ENCODE measurements around the gene KRTAP3-3.
"Not testable (repeated sequence)": the region's sequence is repeated elsewhere in the genome, so short reads cannot be mapped to it uniquely, and the experiment has no call there.

The KRTAP3-3 gene

GRCh38 chr17:40999563-40999962, 5.6 kb upstream of the KRTAP3-3 start, which contains the start of gene KRTAP3-2:
KRTAP3-2 (minus strand) TSS chr17:40999906; CDS start chr17:40999853, 53 bp downstream.
- H3K36me3 ChIP-seq (ENCODE audit: control insufficient read depth, insufficient read depth, low read length); H3K27ac ChIP-seq (ENCODE audit: low read depth, low read length); H3K27me3 ChIP-seq (ENCODE audit: control insufficient read depth, insufficient read depth, low read length); H3K9ac ChIP-seq (ENCODE audit: low read length); H3K4me3 ChIP-seq (ENCODE audit: low read length); H3K4me1 ChIP-seq (ENCODE audit: control insufficient read depth, insufficient read depth, low read length): not testable (repeated sequence)

- Histone ChIP-seq H3K27ac (ENCODE audit: low read depth, low read length) (no peak overlapping the region), H3K4me1 (ENCODE audit: control insufficient read depth, insufficient read depth, low read length) (no peaks in the 10 kb centered on the region), H3K4me3 (ENCODE audit: low read length) (no peak overlapping the region), H3K9ac (ENCODE audit: low read length) (no peak overlapping the region), H3K36me3 (ENCODE audit: control insufficient read depth, insufficient read depth, low read length) (no peaks in the 10 kb centered on the region), H3K27me3 (ENCODE audit: control insufficient read depth, insufficient read depth, low read length) (no peaks in the 10 kb centered on the region)
These were observed 3.4 kb upstream of the KRTAP3-3 start for GRCh38 chr17:40997361-40997760.

GRCh38 chr17:40996829-40997228, 2.9 kb upstream of the KRTAP3-3 start:
- no peak overlapping the region for H3K9ac ChIP-seq (ENCODE audit: low read length)
- H3K4me3 ChIP-seq (ENCODE audit: low read length), result no peak overlapping the region
- no peak overlapping the region for H3K27ac ChIP-seq (ENCODE audit: low read depth, low read length)
- no peaks in the 10 kb centered on the region for H3K36me3 ChIP-seq (ENCODE audit: control insufficient read depth, insufficient read depth, low read length)
- H3K27me3 ChIP-seq (ENCODE audit: control insufficient read depth, insufficient read depth, low read length), result no peaks in the 10 kb centered on the region
- no peaks in the 10 kb centered on the region for H3K4me1 ChIP-seq (ENCODE audit: control insufficient read depth, insufficient read depth, low read length)

- no peak overlapping the region for H3K27ac ChIP-seq (ENCODE audit: low read depth, low read length)
- no peaks in the 10 kb centered on the region for H3K27me3 ChIP-seq (ENCODE audit: control insufficient read depth, insufficient read depth, low read length)
These were observed 1.2 kb upstream of the KRTAP3-3 start for GRCh38 chr17:40995116-40995515.

GRCh38 chr17:40993084-40993483, 880 bp downstream of the KRTAP3-3 start:
- Histone ChIP-seq H3K4me1 (ENCODE audit: control insufficient read depth, insufficient read depth, low read length) (no peaks in the 10 kb centered on the region), H3K9ac (ENCODE audit: low read length) (no peak overlapping the region), H3K4me3 (ENCODE audit: low read length) (no peak overlapping the region), H3K27me3 (ENCODE audit: control insufficient read depth, insufficient read depth, low read length) (no peaks in the 10 kb centered on the region), H3K36me3 (ENCODE audit: control insufficient read depth, insufficient read depth, low read length) (no peaks in the 10 kb centered on the region), H3K27ac (ENCODE audit: low read depth, low read length) (no peak overlapping the region)

More at GRCh38 chr17:40995116-40995515, 1.2 kb upstream of the KRTAP3-3 start:
- Histone ChIP-seq H3K36me3 (ENCODE audit: control insufficient read depth, insufficient read depth, low read length) (no peaks in the 10 kb centered on the region), H3K4me1 (ENCODE audit: control insufficient read depth, insufficient read depth, low read length) (no peaks in the 10 kb centered on the region), H3K4me3 (ENCODE audit: low read length) (no peak overlapping the region), H3K9ac (ENCODE audit: low read length) (no peak overlapping the region)

- Histone ChIP-seq H3K4me3 (ENCODE audit: low read length) (no peak overlapping the region), H3K27me3 (ENCODE audit: control insufficient read depth, insufficient read depth, low read length) (no peaks in the 10 kb centered on the region)
These were observed 1.3 kb downstream of the KRTAP3-3 start for GRCh38 chr17:40992666-40993065.

GRCh38 chr17:40986920-40987319, 7.0 kb downstream of the KRTAP3-3 start:
- no peak overlapping the region for H3K4me3 ChIP-seq (ENCODE audit: low read length)
- no peak overlapping the region for H3K27ac ChIP-seq (ENCODE audit: low read depth, low read length)
- no peaks in the 10 kb centered on the region for H3K36me3 ChIP-seq (ENCODE audit: control insufficient read depth, insufficient read depth, low read length)
- H3K4me1 ChIP-seq (ENCODE audit: control insufficient read depth, insufficient read depth, low read length), result no peaks in the 10 kb centered on the region
- no peaks in the 10 kb centered on the region for H3K27me3 ChIP-seq (ENCODE audit: control insufficient read depth, insufficient read depth, low read length)
- no peak overlapping the region for H3K9ac ChIP-seq (ENCODE audit: low read length)

More at GRCh38 chr17:40992666-40993065, 1.3 kb downstream of the KRTAP3-3 start:
- Histone ChIP-seq H3K4me1 (ENCODE audit: control insufficient read depth, insufficient read depth, low read length) (no peaks in the 10 kb centered on the region), H3K9ac (ENCODE audit: low read length) (no peak overlapping the region), H3K36me3 (ENCODE audit: control insufficient read depth, insufficient read depth, low read length) (no peaks in the 10 kb centered on the region), H3K27ac (ENCODE audit: low read depth, low read length) (no peak overlapping the region)

GRCh38 chr17:40984226-40984625, 9.7 kb downstream of the KRTAP3-3 start, which contains the start of gene KRT40:
KRT40 (minus strand) TSS chr17:40984326; CDS start chr17:40984273, 53 bp downstream.
- H3K27ac ChIP-seq (ENCODE audit: low read depth, low read length), result no peak within 1 kb of the TSS
- H3K36me3 ChIP-seq (ENCODE audit: control insufficient read depth, insufficient read depth, low read length), result no peaks in the 10 kb centered on the region
- H3K27me3 ChIP-seq (ENCODE audit: control insufficient read depth, insufficient read depth, low read length), result no peaks in the 10 kb centered on the region

GRCh38 chr17:40981115-40981514, 12.8 kb downstream of the KRTAP3-3 start:
- Histone ChIP-seq H3K36me3 (ENCODE audit: control insufficient read depth, insufficient read depth, low read length) (no peaks in the 10 kb centered on the region), H3K9ac (ENCODE audit: low read length) (no peak overlapping the region), H3K27ac (ENCODE audit: low read depth, low read length) (no peak overlapping the region), H3K4me3 (ENCODE audit: low read length) (no peak overlapping the region), H3K27me3 (ENCODE audit: control insufficient read depth, insufficient read depth, low read length) (peaks cover 5% of the 10 kb centered on the region), H3K4me1 (ENCODE audit: control insufficient read depth, insufficient read depth, low read length) (no peaks in the 10 kb centered on the region)

More at GRCh38 chr17:40984226-40984625, 9.7 kb downstream of the KRTAP3-3 start, which contains the start of gene KRT40:
- Histone ChIP-seq H3K4me1 (ENCODE audit: control insufficient read depth, insufficient read depth, low read length) (no peaks in the 10 kb centered on the region), H3K4me3 (ENCODE audit: low read length) (no peak within 1 kb of the TSS), H3K9ac (ENCODE audit: low read length) (no peak within 1 kb of the TSS)

GRCh38 chr17:40980596-40980995, 13.4 kb downstream of the KRTAP3-3 start:
- H3K9ac ChIP-seq (ENCODE audit: low read length), result no peak overlapping the region
- no peak overlapping the region for H3K4me3 ChIP-seq (ENCODE audit: low read length)
- H3K27me3 ChIP-seq (ENCODE audit: control insufficient read depth, insufficient read depth, low read length), result peaks cover 6% of the 10 kb centered on the region
- no peaks in the 10 kb centered on the region for H3K4me1 ChIP-seq (ENCODE audit: control insufficient read depth, insufficient read depth, low read length)
- H3K36me3 ChIP-seq (ENCODE audit: control insufficient read depth, insufficient read depth, low read length), result no peaks in the 10 kb centered on the region
- no peak overlapping the region for H3K27ac ChIP-seq (ENCODE audit: low read depth, low read length)

- Histone ChIP-seq H3K27ac (ENCODE audit: low read depth, low read length) (no peak overlapping the region), H3K9ac (ENCODE audit: low read length) (no peak overlapping the region), H3K4me3 (ENCODE audit: low read length) (no peak overlapping the region), H3K36me3 (ENCODE audit: control insufficient read depth, insufficient read depth, low read length) (no peaks in the 10 kb centered on the region), H3K27me3 (ENCODE audit: control insufficient read depth, insufficient read depth, low read length) (peaks cover 6% of the 10 kb centered on the region), H3K4me1 (ENCODE audit: control insufficient read depth, insufficient read depth, low read length) (no peaks in the 10 kb centered on the region)
These were observed 13.8 kb downstream of the KRTAP3-3 start for GRCh38 chr17:40980117-40980516.

GRCh38 chr17:40978575-40979151, 15.3 kb downstream of the KRTAP3-3 start:
- Histone ChIP-seq H3K9ac (ENCODE audit: low read length) (no peak overlapping the region), H3K27ac (ENCODE audit: low read depth, low read length) (no peak overlapping the region), H3K27me3 (ENCODE audit: control insufficient read depth, insufficient read depth, low read length) (peaks cover 6% of the 10 kb centered on the region), H3K36me3 (ENCODE audit: control insufficient read depth, insufficient read depth, low read length) (no peaks in the 10 kb centered on the region), H3K4me3 (ENCODE audit: low read length) (no peak overlapping the region), H3K4me1 (ENCODE audit: control insufficient read depth, insufficient read depth, low read length) (no peaks in the 10 kb centered on the region)

GRCh38 chr17:40975516-40975915, 18.4 kb downstream of the KRTAP3-3 start:
- no peaks in the 10 kb centered on the region for H3K36me3 ChIP-seq (ENCODE audit: control insufficient read depth, insufficient read depth, low read length)
- peaks cover 6% of the 10 kb centered on the region for H3K27me3 ChIP-seq (ENCODE audit: control insufficient read depth, insufficient read depth, low read length)
- H3K27ac ChIP-seq (ENCODE audit: low read depth, low read length), result no peak overlapping the region
- H3K4me3 ChIP-seq (ENCODE audit: low read length), result no peak overlapping the region
- no peak overlapping the region for H3K9ac ChIP-seq (ENCODE audit: low read length)
- H3K4me1 ChIP-seq (ENCODE audit: control insufficient read depth, insufficient read depth, low read length), result no peaks in the 10 kb centered on the region
